Nephron (organoid): ENCODE measurements around the gene SOHLH1.

Experiments used
- H3K27ac Mint-ChIP-seq, 3 experiments: 2 replicates each; pipeline ENCODE4 v1.8.0; 2020; ENCODE audit warnings: mixed read lengths in 3 of 3, mild to moderate bottlenecking in 2 of 3, moderate library complexity in 1 of 3
- H3K27me3 Mint-ChIP-seq: 2 replicates; pipeline ENCODE4 v1.8.0; 2021; ENCODE audit warnings: low read depth, mild to moderate bottlenecking, moderate library complexity, mixed read lengths
- H3K36me3 Mint-ChIP-seq: 2 replicates; pipeline ENCODE4 v1.8.0; 2020; ENCODE audit warnings: low read depth, mixed read lengths
- H3K4me1 Mint-ChIP-seq: 2 replicates; pipeline ENCODE4 v1.8.0; 2020; ENCODE audit warnings: mixed read lengths
- H3K4me3 Mint-ChIP-seq, 3 experiments: 2 replicates each; pipeline ENCODE4 v1.8.0; 2020; ENCODE audit warnings: mild to moderate bottlenecking in 3 of 3, mixed read lengths in 3 of 3, moderate library complexity in 2 of 3
- H3K9me3 Mint-ChIP-seq: 2 replicates; pipeline ENCODE4 v1.8.0; 2020; ENCODE audit warnings: mixed read lengths
- TF ChIP-seq, protein P1 (sequence below), 3 experiments: fragments of 200-600 bp; sonication (generic); IDR thresholded peaks; one replicate each; pipeline ENCODE4 v1.5.0; 2021; ENCODE audit warnings: antibody characterized with exemption in 3 of 3; ENCODE audit not compliant: unreplicated experiment in 3 of 3

Gene SOHLH1

GRCh38 chr9:135698767-135699166, 514 bp downstream of the SOHLH1 start:
- peaks cover 19% of the 10 kb centered on the region for H3K27me3 Mint-ChIP-seq
- H3K27ac Mint-ChIP-seq, result no peak overlapping the region
- no peaks in the 10 kb centered on the region for H3K9me3 Mint-ChIP-seq
- no peaks in the 10 kb centered on the region for H3K36me3 Mint-ChIP-seq
- H3K4me3 Mint-ChIP-seq, result no peak overlapping the region
- no peaks in the 10 kb centered on the region for H3K4me1 Mint-ChIP-seq
- TF ChIP-seq, protein P1, sequence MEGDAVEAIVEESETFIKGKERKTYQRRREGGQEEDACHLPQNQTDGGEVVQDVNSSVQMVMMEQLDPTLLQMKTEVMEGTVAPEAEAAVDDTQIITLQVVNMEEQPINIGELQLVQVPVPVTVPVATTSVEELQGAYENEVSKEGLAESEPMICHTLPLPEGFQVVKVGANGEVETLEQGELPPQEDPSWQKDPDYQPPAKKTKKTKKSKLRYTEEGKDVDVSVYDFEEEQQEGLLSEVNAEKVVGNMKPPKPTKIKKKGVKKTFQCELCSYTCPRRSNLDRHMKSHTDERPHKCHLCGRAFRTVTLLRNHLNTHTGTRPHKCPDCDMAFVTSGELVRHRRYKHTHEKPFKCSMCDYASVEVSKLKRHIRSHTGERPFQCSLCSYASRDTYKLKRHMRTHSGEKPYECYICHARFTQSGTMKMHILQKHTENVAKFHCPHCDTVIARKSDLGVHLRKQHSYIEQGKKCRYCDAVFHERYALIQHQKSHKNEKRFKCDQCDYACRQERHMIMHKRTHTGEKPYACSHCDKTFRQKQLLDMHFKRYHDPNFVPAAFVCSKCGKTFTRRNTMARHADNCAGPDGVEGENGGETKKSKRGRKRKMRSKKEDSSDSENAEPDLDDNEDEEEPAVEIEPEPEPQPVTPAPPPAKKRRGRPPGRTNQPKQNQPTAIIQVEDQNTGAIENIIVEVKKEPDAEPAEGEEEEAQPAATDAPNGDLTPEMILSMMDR (IDR thresholded peaks at IDR 0.05; ENCODE audit: unreplicated experiment in 3 of 3), result no peak

DNA sequence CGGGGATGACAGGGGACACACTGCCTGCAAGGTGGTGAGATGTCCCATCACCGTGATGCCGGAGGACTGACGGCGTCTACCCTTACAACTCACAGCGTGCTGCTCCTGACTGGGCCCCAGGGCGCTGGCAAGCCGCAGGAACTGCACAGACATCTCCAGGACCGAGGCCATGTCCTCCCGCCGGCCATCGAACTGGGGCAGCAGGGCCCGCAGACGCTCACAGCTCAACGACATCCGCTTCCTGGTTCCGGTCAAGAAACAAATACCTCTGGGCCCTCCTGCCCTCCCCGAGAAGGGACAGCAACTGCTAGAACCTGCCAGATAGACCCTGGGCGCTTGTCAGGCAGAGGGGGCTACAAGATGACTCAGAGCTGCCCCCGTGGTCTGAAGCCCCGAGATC, 1.0 kb downstream of the SOHLH1 start:
- TF ChIP-seq, protein P1 (IDR thresholded peaks at IDR 0.05; ENCODE audit: unreplicated experiment in 3 of 3), result no peak
- no peaks in the 10 kb centered on the region for H3K4me1 Mint-ChIP-seq
- no peaks in the 10 kb centered on the region for H3K9me3 Mint-ChIP-seq
- no peak overlapping the region for H3K4me3 Mint-ChIP-seq
- H3K27me3 Mint-ChIP-seq, result peaks cover 18% of the 10 kb centered on the region
- H3K27ac Mint-ChIP-seq, result no peak overlapping the region
- no peaks in the 10 kb centered on the region for H3K36me3 Mint-ChIP-seq

DNA sequence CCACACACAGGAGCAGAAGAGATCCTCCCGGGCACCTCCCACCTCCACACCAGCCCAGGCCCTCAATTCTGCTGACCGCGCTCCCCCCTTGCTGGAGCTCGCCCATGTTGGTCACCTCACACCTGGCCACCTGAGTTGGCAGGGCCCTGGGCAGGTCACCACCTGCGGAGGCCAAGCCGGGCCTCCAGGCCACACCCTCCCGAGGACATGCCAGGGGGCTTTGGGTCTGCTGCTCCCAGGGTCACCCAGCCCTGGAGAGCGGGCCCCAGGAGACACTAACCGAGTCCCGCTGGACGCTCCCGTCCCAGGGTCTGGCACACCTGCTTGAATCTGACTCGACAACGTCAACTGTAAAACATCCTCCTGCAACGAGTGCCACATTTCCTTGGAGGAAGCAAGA, 2.1 kb downstream of the SOHLH1 start:
- no peak overlapping the region for H3K4me3 Mint-ChIP-seq
- H3K27ac Mint-ChIP-seq, result no peak overlapping the region
- H3K9me3 Mint-ChIP-seq, result no peaks in the 10 kb centered on the region
- no peaks in the 10 kb centered on the region for H3K36me3 Mint-ChIP-seq
- H3K27me3 Mint-ChIP-seq, result peaks cover 14% of the 10 kb centered on the region
- TF ChIP-seq, protein P1 (IDR thresholded peaks at IDR 0.05; ENCODE audit: unreplicated experiment in 3 of 3), result no peak
- H3K4me1 Mint-ChIP-seq, result no peaks in the 10 kb centered on the region

- no peaks in the 10 kb centered on the region for H3K36me3 Mint-ChIP-seq
- H3K27me3 Mint-ChIP-seq, result peaks cover 16% of the 10 kb centered on the region
- TF ChIP-seq, protein P1 (IDR thresholded peaks at IDR 0.05; ENCODE audit: unreplicated experiment in 3 of 3), result no peak
- H3K27ac Mint-ChIP-seq, result no peak overlapping the region
- H3K4me3 Mint-ChIP-seq, result no peak overlapping the region
- no peaks in the 10 kb centered on the region for H3K4me1 Mint-ChIP-seq
- no peaks in the 10 kb centered on the region for H3K9me3 Mint-ChIP-seq
Measured at GRCh38 chr9:135696446-135696845, 2.8 kb downstream of the SOHLH1 start.

DNA sequence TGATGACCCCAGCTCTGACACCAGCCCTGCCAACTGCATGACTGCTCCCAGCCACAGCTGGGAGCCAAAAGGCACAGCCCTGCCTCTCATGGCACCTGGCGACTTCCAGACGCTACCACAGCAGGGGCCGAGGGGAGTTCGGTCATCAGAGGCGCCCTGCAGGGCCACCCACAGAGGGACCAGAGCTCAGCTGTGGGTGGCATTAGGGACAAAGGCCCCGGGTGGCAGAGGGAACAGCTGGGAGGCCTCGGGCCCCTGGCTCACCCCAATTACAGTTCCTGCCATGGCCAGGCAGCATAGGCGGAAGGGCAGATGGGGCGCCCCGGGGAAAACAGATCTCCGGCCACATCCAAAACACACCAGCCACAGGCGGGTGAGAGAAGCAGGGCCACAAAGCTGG, 3.6 kb downstream of the SOHLH1 start:
- TF ChIP-seq, protein P1 (IDR thresholded peaks at IDR 0.05; ENCODE audit: unreplicated experiment in 3 of 3), result no peak
- no peak overlapping the region for H3K4me3 Mint-ChIP-seq
- no peak overlapping the region for H3K27ac Mint-ChIP-seq
- H3K9me3 Mint-ChIP-seq, result no peaks in the 10 kb centered on the region
- H3K27me3 Mint-ChIP-seq, result peaks cover 21% of the 10 kb centered on the region
- no peaks in the 10 kb centered on the region for H3K36me3 Mint-ChIP-seq
- no peaks in the 10 kb centered on the region for H3K4me1 Mint-ChIP-seq

DNA sequence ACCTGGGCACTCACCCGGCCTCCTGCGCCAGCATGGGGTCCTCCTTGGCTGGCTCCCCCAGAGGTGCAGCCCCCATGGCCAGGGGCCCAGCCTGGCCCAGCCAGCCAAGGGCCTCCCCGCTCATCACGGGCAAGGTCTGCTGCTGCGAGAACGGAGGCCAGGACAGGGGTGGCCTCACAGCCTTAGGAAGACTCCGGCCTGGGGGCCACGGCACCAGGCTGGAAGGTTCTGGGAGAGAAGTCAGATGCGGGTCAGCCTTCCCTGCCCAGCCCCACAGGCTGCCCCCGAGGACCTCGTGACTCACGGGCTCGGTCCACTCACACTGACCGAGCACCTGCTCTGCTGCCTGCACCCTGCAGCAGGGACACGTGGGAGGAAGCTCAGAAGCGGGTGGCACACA, 4.2 kb downstream of the SOHLH1 start:
- Mint-ChIP-seq H3K27ac (no peak overlapping the region), H3K4me3 (no peak overlapping the region), H3K9me3 (no peaks in the 10 kb centered on the region), H3K27me3 (peaks cover 23% of the 10 kb centered on the region), H3K36me3 (no peaks in the 10 kb centered on the region), H3K4me1 (no peaks in the 10 kb centered on the region)
- TF ChIP-seq, protein P1 (IDR thresholded peaks at IDR 0.05; ENCODE audit: unreplicated experiment in 3 of 3), result no peak
